Sigmoid colon (tissue), 4 donors: ENCODE measurements around the gene SLC15A3.

Source experiments
- CTCF ChIP-seq, 4 experiments: fragments of 450-650 bp in 3 of 4; fragments of 200-600 bp in 1 of 4; IDR thresholded peaks; one replicate each; pipeline ENCODE4 v1.5.1; 2016 to 2019; ENCODE audit warnings: antibody characterized with exemption in 4 of 4, mild to moderate bottlenecking in 3 of 4, moderate library complexity in 2 of 4
- POLR2AphosphoS5 ChIP-seq, 4 donors: sonication (generic); formaldehyde crosslinking; IDR thresholded peaks; one replicate each; pipeline ENCODE4 v1.6.1; 2017; ENCODE audit warnings: antibody characterized with exemption in 4 of 4

GRCh38 chr11:60948250-60948649, 3.7 kb downstream of the SLC15A3 start:
- TF ChIP-seq CTCF (IDR thresholded peaks at IDR 0.05) (no peak), POLR2AphosphoS5 (IDR thresholded peaks at IDR 0.05) (no peak)
